T-helper 2 cell treated with Interferon-gamma antibody and Interleukin-4, amounts not matched to agents 100 ng/mL and 5 ng/mL, for 36 hours (primary cell): ENCODE data around the gene ACP5. TPM values are rescaled to one million over a fixed set of nuclear protein-coding genes. Genes with fewer than 3 reads are reported as not detected.
"Not testable (repeated sequence)": the region's sequence is repeated elsewhere in the genome, so short reads cannot be mapped to it uniquely, and the experiment has no call there.

ENCODE experiments used
- intact Hi-C: fragments of 100-400 bp; cut with micrococcal nuclease; formaldehyde crosslinking; loops from one replicate; pipeline ENCODE4 v1.15.1; 2023
- total RNA-seq: library from RNA; stranded (reverse); gene quantifications from 2 replicates; pipeline ENCODE4 v1.2.3, GENCODE V29; 2022

Gene ACP5
- total RNA-seq, result 34.4 and 34.5 TPM in 2 replicates

- intact Hi-C loops, result no loop called here
Measured at GRCh38 chr19:11577451-11578257, at the start of gene ACP5. Gene ACP5, minus strand, starts transcription at chr19:11577645. Its CDS starts 328 bp downstream, at chr19:11577317.

GRCh38 chr19:11626252-11626651 lies 48.8 kb upstream of the ACP5 start:
- intact Hi-C loops, result no loop called here

- intact Hi-C loops, result no loop called here
Measured at GRCh38 chr19:11624069-11624463, 46.6 kb upstream of the ACP5 start.

GRCh38 chr19:11622401-11622800 lies 45.0 kb upstream of the ACP5 start:
- intact Hi-C loops, result not testable (repeated sequence)

- intact Hi-C loops, result no loop called here
Measured at GRCh38 chr19:11620553-11620952, 43.1 kb upstream of the ACP5 start.

- intact Hi-C loops, result no loop called here
Measured at GRCh38 chr19:11617180-11618062, 40.0 kb upstream of the ACP5 start.

- intact Hi-C loops, result no loop called here
Measured at GRCh38 chr19:11612816-11613511, 35.5 kb upstream of the ACP5 start.

- intact Hi-C loops, result no loop called here
Measured at GRCh38 chr19:11611730-11612129, 34.3 kb upstream of the ACP5 start.

- intact Hi-C loops, result no loop called here
Measured at GRCh38 chr19:11606484-11606883, 29.0 kb upstream of the ACP5 start.

GRCh38 chr19:11599704-11600103 lies 22.3 kb upstream of the ACP5 start:
- intact Hi-C loops, result loop anchor here (5.0 kb wide), 1 partner anchor 138 kb away; the partner anchor contains the start of gene ZNF823

- intact Hi-C loops, result loop anchor here (5.0 kb wide), 1 partner anchor 139 kb away; the partner anchor contains the start of gene ZNF823
Measured at GRCh38 chr19:11598746-11599145, 21.3 kb upstream of the ACP5 start.

- intact Hi-C loops, result loop anchor here (5.0 kb wide), 1 partner anchor 139 kb away; the partner anchor contains the start of gene ZNF823
Measured at GRCh38 chr19:11598103-11598483, 20.6 kb upstream of the ACP5 start.

- intact Hi-C loops, result loop anchor here (1.0 to 5.0 kb wide), 3 partner anchors 42 to 140 kb away; partner anchors contain the start of genes ZNF653 and ZNF823
Measured at GRCh38 chr19:11597202-11598102, 20.0 kb upstream of the ACP5 start, which contains the start of gene ZNF627. Gene ZNF627, plus strand, starts transcription at chr19:11597483. Its CDS starts 145 bp downstream, at chr19:11597628.

- intact Hi-C loops, result loop anchor here (2.0 to 5.0 kb wide), 2 partner anchors 91 to 141 kb away; partner anchors contain the start of genes ZNF653 and ZNF823
Measured at GRCh38 chr19:11596156-11596555, 18.7 kb upstream of the ACP5 start.

GRCh38 chr19:11594084-11594483 lies 16.6 kb upstream of the ACP5 start:
- intact Hi-C loops, result no loop called here

GRCh38 chr19:11587975-11588631 lies 10.7 kb upstream of the ACP5 start:
- intact Hi-C loops, result loop anchor here (1.0 to 5.0 kb wide), 3 partner anchors 28 to 106 kb away; partner anchors contain the start of gene ELAVL3

- intact Hi-C loops, result loop anchor here (1.0 to 5.0 kb wide), 3 partner anchors 27 to 105 kb away; partner anchors contain the start of gene ELAVL3
Measured at GRCh38 chr19:11587302-11587974, 10.0 kb upstream of the ACP5 start.

- intact Hi-C loops, result loop anchor here (5.0 kb wide), 1 partner anchor 104 kb away; the partner anchor contains the start of gene ELAVL3
Measured at GRCh38 chr19:11586331-11586730, 8.9 kb upstream of the ACP5 start.

- intact Hi-C loops, result loop anchor here (1.0 kb wide), 1 partner anchor 21 kb away; no protein-coding TSS in a partner anchor
Measured at GRCh38 chr19:11581740-11582139, 4.3 kb upstream of the ACP5 start.
